ENCODE results near the gene DYNLT2B. TPM values are rescaled to one million over a fixed set of nuclear protein-coding genes. Genes with fewer than 3 reads are reported as not detected.
"Not testable (repeated sequence)": the region's sequence is repeated elsewhere in the genome, so short reads cannot be mapped to it uniquely, and the experiment has no call there.

DYNLT2B gene
- 3.2 TPM for total RNA-seq
- long read RNA-seq, partial matches to known transcripts: 0 of 6 reads
- long read RNA-seq, other reads (novel, unspliced or antisense): 2 of 6 reads

- peak; percentile 99 for ATAC-seq (ENCODE audit: poor library complexity)
- intact Hi-C loops (cut with DNase I): no loop called here
Measured at GRCh38 chr3:196317687-196318467, at the start of gene DYNLT2B. TSS of gene DYNLT2B (minus strand) at chr3:196318240. CDS start at chr3:196318152, 88 bp downstream.

GRCh38 chr3:196365736-196366135, 47.7 kb upstream of the DYNLT2B start:
- intact Hi-C loops (cut with DNase I): no loop called here
- ATAC-seq (ENCODE audit: poor library complexity) (no peak), DNase-seq (no peak)

More at GRCh38 chr3:196317687-196318467, at the start of gene DYNLT2B:
- peak; percentile 93 for DNase-seq

GRCh38 chr3:196360586-196360985, 42.5 kb upstream of the DYNLT2B start:
- ATAC-seq (ENCODE audit: poor library complexity): no peak
- no peak for DNase-seq
- intact Hi-C loops (cut with DNase I): no loop called here

- DNase-seq; intact Hi-C loops (cut with DNase I); ATAC-seq (ENCODE audit: poor library complexity): not testable (repeated sequence)
Measured at GRCh38 chr3:196358540-196358939, 40.5 kb upstream of the DYNLT2B start.

GRCh38 chr3:196357905-196358304, 39.9 kb upstream of the DYNLT2B start:
- DNase-seq (no peak), ATAC-seq (ENCODE audit: poor library complexity) (no peak)
- intact Hi-C loops (cut with DNase I): no loop called here

- ATAC-seq (ENCODE audit: poor library complexity) (no peak), DNase-seq (no peak)
- intact Hi-C loops (cut with DNase I): no loop called here
Measured at GRCh38 chr3:196356556-196356955, 38.5 kb upstream of the DYNLT2B start.

GRCh38 chr3:196355668-196356067, 37.6 kb upstream of the DYNLT2B start:
- no peak for DNase-seq
- ATAC-seq (ENCODE audit: poor library complexity): no peak
- intact Hi-C loops (cut with DNase I): no loop called here

- intact Hi-C loops (cut with DNase I): no loop called here
- no peak for DNase-seq
Measured at GRCh38 chr3:196354132-196354531, 36.1 kb upstream of the DYNLT2B start.

GRCh38 chr3:196351541-196351940, 33.5 kb upstream of the DYNLT2B start:
- no peak for ATAC-seq (ENCODE audit: poor library complexity)
- DNase-seq: no peak
- intact Hi-C loops (cut with DNase I): no loop called here

More at GRCh38 chr3:196354132-196354531, 36.1 kb upstream of the DYNLT2B start:
- ATAC-seq (ENCODE audit: poor library complexity): no peak

GRCh38 chr3:196350067-196350466, 32.0 kb upstream of the DYNLT2B start:
- intact Hi-C loops (cut with DNase I): no loop called here
- no peak for DNase-seq
- ATAC-seq (ENCODE audit: poor library complexity): no peak

- DNase-seq (no peak), ATAC-seq (ENCODE audit: poor library complexity) (no peak)
- intact Hi-C loops (cut with DNase I): no loop called here
Measured at GRCh38 chr3:196348698-196349097, 30.7 kb upstream of the DYNLT2B start.

GRCh38 chr3:196344663-196345062, 26.6 kb upstream of the DYNLT2B start:
- ATAC-seq (ENCODE audit: poor library complexity): no peak
- no peak for DNase-seq
- intact Hi-C loops (cut with DNase I): no loop called here

GRCh38 chr3:196343917-196344316, 25.9 kb upstream of the DYNLT2B start:
- DNase-seq; intact Hi-C loops (cut with DNase I); ATAC-seq (ENCODE audit: poor library complexity): not testable (repeated sequence)

GRCh38 chr3:196341137-196341536, 23.1 kb upstream of the DYNLT2B start:
- ATAC-seq (ENCODE audit: poor library complexity) (no peak), DNase-seq (no peak)
- intact Hi-C loops (cut with DNase I): no loop called here

GRCh38 chr3:196340466-196340865, 22.4 kb upstream of the DYNLT2B start:
- intact Hi-C loops (cut with DNase I): no loop called here
- DNase-seq (no peak), ATAC-seq (ENCODE audit: poor library complexity) (no peak)

GRCh38 chr3:196339493-196340254, 21.6 kb upstream of the DYNLT2B start:
- ATAC-seq (ENCODE audit: poor library complexity) (no peak), DNase-seq (no peak)
- intact Hi-C loops (cut with DNase I): no loop called here

GRCh38 chr3:196339044-196339443, 21.0 kb upstream of the DYNLT2B start:
- DNase-seq: no peak
- no peak for ATAC-seq (ENCODE audit: poor library complexity)
- intact Hi-C loops (cut with DNase I): no loop called here

- intact Hi-C loops (cut with DNase I): no loop called here
- DNase-seq (no peak), ATAC-seq (ENCODE audit: poor library complexity) (no peak)
Measured at GRCh38 chr3:196336319-196337145, 18.5 kb upstream of the DYNLT2B start.

- no peak for DNase-seq
- no peak for ATAC-seq (ENCODE audit: poor library complexity)
- intact Hi-C loops (cut with DNase I): no loop called here
Measured at GRCh38 chr3:196335503-196335948, 17.5 kb upstream of the DYNLT2B start.
